Measurements from ENCODE around the gene PIGZ. TPM values are rescaled to one million over a fixed set of nuclear protein-coding genes. Genes with fewer than 3 reads are reported as not detected.

Gene PIGZ
- total and polyA plus RNA-seq, 9 of the 15 experiments (the other 6 are each of a cell fraction or from before 2014, with no cell fraction given): 0.15 to 1.8 (median 0.76) TPM

DNA sequence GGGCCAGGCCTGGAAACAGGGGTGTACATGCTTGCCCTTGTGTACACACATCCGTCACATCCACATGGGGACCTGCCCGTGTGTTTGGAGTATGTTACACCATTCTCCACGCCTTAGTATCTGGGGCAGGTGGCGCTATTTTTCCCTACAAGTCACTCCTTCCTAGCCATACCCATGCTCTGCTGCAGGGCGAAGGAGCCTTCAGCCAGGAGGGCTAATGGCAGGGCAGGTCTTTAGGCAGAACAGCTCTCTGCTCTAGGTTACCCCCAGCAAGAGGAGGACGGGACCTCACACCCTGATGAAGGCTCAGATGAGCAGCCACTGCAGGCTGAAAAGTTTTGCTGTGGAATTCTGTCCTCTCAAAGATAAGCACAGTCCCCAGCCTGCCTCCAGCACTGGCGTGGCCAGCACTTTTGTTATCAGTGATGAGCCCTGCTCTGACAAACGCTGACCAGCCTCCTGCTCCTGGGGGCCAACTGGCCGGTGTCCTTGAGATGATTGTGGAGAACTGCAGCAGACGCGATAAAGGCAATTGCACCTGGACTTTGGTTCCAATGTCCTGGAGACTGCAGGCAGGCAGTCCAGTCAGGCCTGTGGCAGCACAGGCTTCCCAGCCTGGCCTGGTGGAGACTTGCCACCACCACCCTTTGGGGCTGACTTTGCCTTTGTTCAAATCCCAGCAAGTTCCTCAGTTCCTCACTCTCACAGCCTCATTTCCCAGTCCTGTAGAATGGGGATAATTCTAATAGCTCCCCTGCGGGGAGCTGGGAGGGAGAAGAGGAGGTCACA lies 19.8 kb upstream of the PIGZ start (continued):
- TF ChIP-seq, protein P1, sequence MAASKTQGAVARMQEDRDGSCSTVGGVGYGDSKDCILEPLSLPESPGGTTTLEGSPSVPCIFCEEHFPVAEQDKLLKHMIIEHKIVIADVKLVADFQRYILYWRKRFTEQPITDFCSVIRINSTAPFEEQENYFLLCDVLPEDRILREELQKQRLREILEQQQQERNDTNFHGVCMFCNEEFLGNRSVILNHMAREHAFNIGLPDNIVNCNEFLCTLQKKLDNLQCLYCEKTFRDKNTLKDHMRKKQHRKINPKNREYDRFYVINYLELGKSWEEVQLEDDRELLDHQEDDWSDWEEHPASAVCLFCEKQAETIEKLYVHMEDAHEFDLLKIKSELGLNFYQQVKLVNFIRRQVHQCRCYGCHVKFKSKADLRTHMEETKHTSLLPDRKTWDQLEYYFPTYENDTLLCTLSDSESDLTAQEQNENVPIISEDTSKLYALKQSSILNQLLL (CRISPR knock-in tag; IDR thresholded peaks at IDR 0.05; ENCODE audit: borderline replicate concordance): no peak
- TF ChIP-seq HNRNPLL (IDR thresholded peaks at IDR 0.05; ENCODE audit: low read depth, low read length, poor library complexity, severe bottlenecking) (no peak), POU5F1 (IDR thresholded peaks at IDR 0.05; ENCODE audit: borderline replicate concordance, low read depth, low read length, partially characterized antibody) (no peak), POLR2AphosphoS5 (IDR thresholded peaks at IDR 0.05; ENCODE audit: control insufficient read depth, insufficient read depth, low read depth, low read length) (peak; percentile 99), HMG20A (CRISPR knock-in tag; conservative IDR thresholded peaks at IDR 0.05) (no peak), NCOA6 (IDR thresholded peaks at IDR 0.05) (no peak), ARID2 (IDR thresholded peaks at IDR 0.05) (no peak), ZNF232 (CRISPR knock-in tag; IDR thresholded peaks at IDR 0.05) (no peak), HNRNPL (IDR thresholded peaks at IDR 0.05; ENCODE audit: low read depth, low read length) (no peak), LARP7 (IDR thresholded peaks at IDR 0.05) (no peak), SIN3B (IDR thresholded peaks at IDR 0.05; ENCODE audit: low read depth) (no peak), ETV5 (CRISPR knock-in tag; IDR thresholded peaks at IDR 0.05; ENCODE audit: low read depth) (no peak; the same call in none of the 2 replicates), ZNF76 (CRISPR knock-in tag; IDR thresholded peaks at IDR 0.05; ENCODE audit: borderline replicate concordance) (0 out of 2 replicates have a peak, but pooled peaks have one; percentile 73), NR2C2 (CRISPR knock-in tag; IDR thresholded peaks at IDR 0.05) (no peak), NR2C2 (tag; IDR thresholded peaks at IDR 0.05) (peak; percentile 35; the same call in 1 of the 2 replicates), MYBL2 (IDR thresholded peaks at IDR 0.05; ENCODE audit: low read depth) (no peak), MYBL2 (CRISPR knock-in tag; IDR thresholded peaks at IDR 0.05; ENCODE audit: borderline replicate concordance) (no peak), NCOA2 (IDR thresholded peaks at IDR 0.05; ENCODE audit: partially characterized antibody in 2 of 2) (no peak), HLTF (IDR thresholded peaks at IDR 0.05) (peak; percentile 91)
- TF ChIP-seq, protein P2, sequence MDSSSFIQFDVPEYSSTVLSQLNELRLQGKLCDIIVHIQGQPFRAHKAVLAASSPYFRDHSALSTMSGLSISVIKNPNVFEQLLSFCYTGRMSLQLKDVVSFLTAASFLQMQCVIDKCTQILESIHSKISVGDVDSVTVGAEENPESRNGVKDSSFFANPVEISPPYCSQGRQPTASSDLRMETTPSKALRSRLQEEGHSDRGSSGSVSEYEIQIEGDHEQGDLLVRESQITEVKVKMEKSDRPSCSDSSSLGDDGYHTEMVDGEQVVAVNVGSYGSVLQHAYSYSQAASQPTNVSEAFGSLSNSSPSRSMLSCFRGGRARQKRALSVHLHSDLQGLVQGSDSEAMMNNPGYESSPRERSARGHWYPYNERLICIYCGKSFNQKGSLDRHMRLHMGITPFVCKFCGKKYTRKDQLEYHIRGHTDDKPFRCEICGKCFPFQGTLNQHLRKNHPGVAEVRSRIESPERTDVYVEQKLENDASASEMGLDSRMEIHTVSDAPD (CRISPR knock-in tag; IDR thresholded peaks at IDR 0.05): no peak
- TF ChIP-seq, protein P3, sequence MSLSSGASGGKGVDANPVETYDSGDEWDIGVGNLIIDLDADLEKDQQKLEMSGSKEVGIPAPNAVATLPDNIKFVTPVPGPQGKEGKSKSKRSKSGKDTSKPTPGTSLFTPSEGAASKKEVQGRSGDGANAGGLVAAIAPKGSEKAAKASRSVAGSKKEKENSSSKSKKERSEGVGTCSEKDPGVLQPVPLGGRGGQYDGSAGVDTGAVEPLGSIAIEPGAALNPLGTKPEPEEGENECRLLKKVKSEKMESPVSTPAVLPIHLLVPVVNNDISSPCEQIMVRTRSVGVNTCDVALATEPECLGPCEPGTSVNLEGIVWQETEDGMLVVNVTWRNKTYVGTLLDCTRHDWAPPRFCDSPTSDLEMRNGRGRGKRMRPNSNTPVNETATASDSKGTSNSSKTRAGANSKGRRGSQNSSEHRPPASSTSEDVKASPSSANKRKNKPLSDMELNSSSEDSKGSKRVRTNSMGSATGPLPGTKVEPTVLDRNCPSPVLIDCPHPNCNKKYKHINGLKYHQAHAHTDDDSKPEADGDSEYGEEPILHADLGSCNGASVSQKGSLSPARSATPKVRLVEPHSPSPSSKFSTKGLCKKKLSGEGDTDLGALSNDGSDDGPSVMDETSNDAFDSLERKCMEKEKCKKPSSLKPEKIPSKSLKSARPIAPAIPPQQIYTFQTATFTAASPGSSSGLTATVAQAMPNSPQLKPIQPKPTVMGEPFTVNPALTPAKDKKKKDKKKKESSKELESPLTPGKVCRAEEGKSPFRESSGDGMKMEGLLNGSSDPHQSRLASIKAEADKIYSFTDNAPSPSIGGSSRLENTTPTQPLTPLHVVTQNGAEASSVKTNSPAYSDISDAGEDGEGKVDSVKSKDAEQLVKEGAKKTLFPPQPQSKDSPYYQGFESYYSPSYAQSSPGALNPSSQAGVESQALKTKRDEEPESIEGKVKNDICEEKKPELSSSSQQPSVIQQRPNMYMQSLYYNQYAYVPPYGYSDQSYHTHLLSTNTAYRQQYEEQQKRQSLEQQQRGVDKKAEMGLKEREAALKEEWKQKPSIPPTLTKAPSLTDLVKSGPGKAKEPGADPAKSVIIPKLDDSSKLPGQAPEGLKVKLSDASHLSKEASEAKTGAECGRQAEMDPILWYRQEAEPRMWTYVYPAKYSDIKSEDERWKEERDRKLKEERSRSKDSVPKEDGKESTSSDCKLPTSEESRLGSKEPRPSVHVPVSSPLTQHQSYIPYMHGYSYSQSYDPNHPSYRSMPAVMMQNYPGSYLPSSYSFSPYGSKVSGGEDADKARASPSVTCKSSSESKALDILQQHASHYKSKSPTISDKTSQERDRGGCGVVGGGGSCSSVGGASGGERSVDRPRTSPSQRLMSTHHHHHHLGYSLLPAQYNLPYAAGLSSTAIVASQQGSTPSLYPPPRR (CRISPR knock-in tag; IDR thresholded peaks at IDR 0.05; ENCODE audit: borderline replicate concordance): peak; percentile 63; the same call in 1 of the 2 replicates
